ENCODE results near the gene CAPN1.
"Not testable (repeated sequence)": the region's sequence is repeated elsewhere in the genome, so short reads cannot be mapped to it uniquely, and the experiment has no call there.

Gene CAPN1

DNA sequence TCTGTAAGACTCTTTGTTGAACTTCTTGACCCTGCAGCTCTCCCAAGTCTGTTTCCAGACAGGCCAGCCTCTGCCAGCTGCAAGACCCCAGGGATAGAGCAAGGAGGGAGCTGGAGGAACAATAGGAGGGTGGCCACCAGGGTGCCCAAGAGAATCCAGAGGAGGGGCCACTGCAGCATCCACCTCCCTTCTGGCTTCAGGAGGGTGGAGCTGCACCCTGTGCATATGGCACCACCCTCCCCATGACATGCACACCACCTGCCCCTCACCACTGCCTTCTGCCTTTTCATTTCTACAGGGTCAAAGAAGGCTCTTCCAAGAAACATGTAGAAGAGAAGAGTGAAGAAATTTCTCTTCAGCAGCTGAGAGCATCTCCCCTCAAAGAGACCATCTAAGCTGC, 60.0 kb downstream of the CAPN1 start:
- TF ChIP-seq CTCF (IDR thresholded peaks at IDR 0.05; ENCODE audit: low read length) (no peak), EZH2 (optimal IDR thresholded peaks at IDR 0.05; ENCODE audit: low read depth, low read length) (no peak), EZH2phosphoT487 (IDR thresholded peaks at IDR 0.05; ENCODE audit: low read length) (no peak)
- H3K9ac ChIP-seq (ENCODE audit: low read length), result no peak overlapping the region
- DNase-seq, result no peak
- H3F3A ChIP-seq (ENCODE audit: insufficient read depth, low read length), result no peaks in the 10 kb centered on the region
- H2AFZ ChIP-seq (ENCODE audit: low read length), result no peak overlapping the region
- no peak overlapping the region for H3K4me3 ChIP-seq (ENCODE audit: low read length)
- H3K27me3 ChIP-seq (replicated peaks; ENCODE audit: insufficient read depth, low read length), result peaks cover 14% of the 10 kb centered on the region
- no peaks in the 10 kb centered on the region for H4K20me1 ChIP-seq (ENCODE audit: insufficient read depth, low read length)
- no peaks in the 10 kb centered on the region for H3K79me2 ChIP-seq (ENCODE audit: low read length)
- H3K9me3 ChIP-seq (replicated peaks; ENCODE audit: insufficient read depth, low read length), result no peaks in the 10 kb centered on the region
- H3K27ac ChIP-seq (ENCODE audit: low read length), result no peak overlapping the region
- H3K4me1 ChIP-seq (ENCODE audit: low read length), result no peaks in the 10 kb centered on the region
- H3K4me2 ChIP-seq (ENCODE audit: low read depth, low read length), result no peak overlapping the region
- H3K36me3 ChIP-seq (replicated peaks; ENCODE audit: insufficient read depth, low read length), result no peaks in the 10 kb centered on the region
- H3K9me2 ChIP-seq (replicated peaks; ENCODE audit: insufficient read depth, low read length), result no peaks in the 10 kb centered on the region

GRCh38 chr11:65242389-65242788, 60.7 kb downstream of the CAPN1 start:
- Histone ChIP-seq H3K27ac (ENCODE audit: low read length) (no peak overlapping the region), H4K20me1 (ENCODE audit: insufficient read depth, low read length) (no peaks in the 10 kb centered on the region), H3K79me2 (ENCODE audit: low read length) (no peaks in the 10 kb centered on the region), H3K4me1 (ENCODE audit: low read length) (no peaks in the 10 kb centered on the region), H3K36me3 (replicated peaks; ENCODE audit: insufficient read depth, low read length) (no peaks in the 10 kb centered on the region), H3K4me2 (ENCODE audit: low read depth, low read length) (no peak overlapping the region), H3K27me3 (replicated peaks; ENCODE audit: insufficient read depth, low read length) (peaks cover 11% of the 10 kb centered on the region), H3K9me3 (replicated peaks; ENCODE audit: insufficient read depth, low read length) (no peaks in the 10 kb centered on the region), H3K9ac (ENCODE audit: low read length) (no peak overlapping the region), H3K9me2 (replicated peaks; ENCODE audit: insufficient read depth, low read length) (no peaks in the 10 kb centered on the region), H2AFZ (ENCODE audit: low read length) (no peak overlapping the region), H3F3A (ENCODE audit: insufficient read depth, low read length) (no peaks in the 10 kb centered on the region), H3K4me3 (ENCODE audit: low read length) (no peak overlapping the region)
- TF ChIP-seq EZH2phosphoT487 (IDR thresholded peaks at IDR 0.05; ENCODE audit: low read length), result no peak
- no peak for TF ChIP-seq EZH2 (optimal IDR thresholded peaks at IDR 0.05; ENCODE audit: low read depth, low read length)
- TF ChIP-seq CTCF (IDR thresholded peaks at IDR 0.05; ENCODE audit: low read length), result no peak
- no peak for DNase-seq

GRCh38 chr11:65243797-65244196, 62.1 kb downstream of the CAPN1 start:
- H2AFZ ChIP-seq (ENCODE audit: low read length), result no peak overlapping the region
- no peak overlapping the region for H3K4me2 ChIP-seq (ENCODE audit: low read depth, low read length)
- H3F3A ChIP-seq (ENCODE audit: insufficient read depth, low read length), result no peaks in the 10 kb centered on the region
- no peaks in the 10 kb centered on the region for H3K36me3 ChIP-seq (replicated peaks; ENCODE audit: insufficient read depth, low read length)
- H3K27ac ChIP-seq (ENCODE audit: low read length), result no peak overlapping the region
- H3K4me3 ChIP-seq (ENCODE audit: low read length), result no peak overlapping the region
- H4K20me1 ChIP-seq (ENCODE audit: insufficient read depth, low read length), result no peaks in the 10 kb centered on the region
- H3K9me3 ChIP-seq (replicated peaks; ENCODE audit: insufficient read depth, low read length), result no peaks in the 10 kb centered on the region
- no peaks in the 10 kb centered on the region for H3K9me2 ChIP-seq (replicated peaks; ENCODE audit: insufficient read depth, low read length)
- peaks cover 11% of the 10 kb centered on the region for H3K27me3 ChIP-seq (replicated peaks; ENCODE audit: insufficient read depth, low read length)
- DNase-seq, result no peak
- no peaks in the 10 kb centered on the region for H3K79me2 ChIP-seq (ENCODE audit: low read length)
- TF ChIP-seq CTCF (IDR thresholded peaks at IDR 0.05; ENCODE audit: low read length), result no peak
- no peak for TF ChIP-seq EZH2phosphoT487 (IDR thresholded peaks at IDR 0.05; ENCODE audit: low read length)
- TF ChIP-seq EZH2 (optimal IDR thresholded peaks at IDR 0.05; ENCODE audit: low read depth, low read length), result no peak
- H3K9ac ChIP-seq (ENCODE audit: low read length), result no peak overlapping the region
- H3K4me1 ChIP-seq (ENCODE audit: low read length), result no peaks in the 10 kb centered on the region

DNA sequence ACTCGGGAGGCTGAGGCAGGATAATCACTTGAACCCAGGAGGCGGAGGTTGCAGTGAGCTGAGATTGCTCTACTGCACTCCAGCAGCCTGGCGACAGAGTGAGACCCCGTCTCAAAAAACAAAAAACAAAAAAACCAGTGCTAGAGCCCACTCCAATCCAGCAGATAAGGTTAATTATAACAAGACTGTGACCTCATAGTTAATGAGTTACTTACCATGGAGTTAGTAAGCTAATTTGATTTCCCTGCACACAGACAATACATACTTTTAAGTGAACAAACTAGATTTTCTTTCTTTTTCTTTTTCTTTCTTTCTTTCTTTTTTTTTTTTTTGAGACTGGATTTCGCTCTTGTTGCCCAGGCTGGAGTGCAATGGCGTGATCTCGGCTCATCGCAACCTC, 63.3 kb downstream of the CAPN1 start:
- not testable (repeated sequence) for H3K79me2 ChIP-seq (ENCODE audit: low read length)

More for the DNA sequence above, 63.3 kb downstream of the CAPN1 start:
- H3K9me3 ChIP-seq (replicated peaks; ENCODE audit: insufficient read depth, low read length); H4K20me1 ChIP-seq (ENCODE audit: insufficient read depth, low read length); H2AFZ ChIP-seq (ENCODE audit: low read length); DNase-seq; H3K4me3 ChIP-seq (ENCODE audit: low read length); H3F3A ChIP-seq (ENCODE audit: insufficient read depth, low read length); H3K9me2 ChIP-seq (replicated peaks; ENCODE audit: insufficient read depth, low read length); H3K4me2 ChIP-seq (ENCODE audit: low read depth, low read length); H3K4me1 ChIP-seq (ENCODE audit: low read length); H3K36me3 ChIP-seq (replicated peaks; ENCODE audit: insufficient read depth, low read length); H3K27ac ChIP-seq (ENCODE audit: low read length); H3K9ac ChIP-seq (ENCODE audit: low read length): not testable (repeated sequence)
- H3K27me3 ChIP-seq (replicated peaks; ENCODE audit: insufficient read depth, low read length), result peaks cover 11% of the 10 kb centered on the region

All from MM.1S (cell line).